HG02852 (cell line): ENCODE results near the gene FOXL1.

ENCODE experiments used
- ATAC-seq: cut with Tn5 transposase; IDR thresholded peaks from one replicate; pipeline ENCODE4 v1.9.1; 2021; ENCODE audit warnings: mild to moderate bottlenecking, moderate library complexity; ENCODE audit not compliant: unreplicated experiment

FOXL1 gene

DNA sequence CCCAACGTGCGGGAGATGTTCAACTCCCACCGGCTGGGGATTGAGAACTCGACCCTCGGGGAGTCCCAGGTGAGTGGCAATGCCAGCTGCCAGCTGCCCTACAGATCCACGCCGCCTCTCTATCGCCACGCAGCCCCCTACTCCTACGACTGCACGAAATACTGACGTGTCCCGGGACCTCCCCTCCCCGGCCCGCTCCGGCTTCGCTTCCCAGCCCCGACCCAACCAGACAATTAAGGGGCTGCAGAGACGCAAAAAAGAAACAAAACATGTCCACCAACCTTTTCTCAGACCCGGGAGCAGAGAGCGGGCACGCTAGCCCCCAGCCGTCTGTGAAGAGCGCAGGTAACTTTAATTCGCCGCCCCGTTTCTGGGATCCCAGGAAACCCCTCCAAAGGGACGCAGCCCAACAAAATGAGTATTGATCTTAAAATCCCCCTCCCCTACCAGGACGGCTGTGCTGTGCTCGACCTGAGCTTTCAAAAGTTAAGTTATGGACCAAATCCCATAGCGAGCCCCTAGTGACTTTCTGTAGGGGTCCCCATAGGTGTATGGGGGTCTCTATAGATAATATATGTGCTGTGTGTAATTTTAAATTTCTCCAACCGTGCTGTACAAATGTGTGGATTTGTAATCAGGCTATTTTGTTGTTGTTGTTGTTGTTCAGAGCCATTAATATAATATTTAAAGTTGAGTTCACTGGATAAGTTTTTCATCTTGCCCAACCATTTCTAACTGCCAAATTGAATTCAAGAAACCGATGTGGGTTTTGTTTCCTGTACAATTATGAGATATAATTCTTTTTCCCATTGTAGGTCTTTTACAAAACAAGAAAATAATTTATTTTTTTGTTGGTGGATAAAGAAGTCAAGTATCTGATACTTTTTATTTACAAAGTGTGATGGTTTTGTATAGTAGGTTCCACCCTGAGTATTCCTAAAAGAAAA is 9.4 kb upstream of the FOXL1 start:
- ATAC-seq: no peak

DNA sequence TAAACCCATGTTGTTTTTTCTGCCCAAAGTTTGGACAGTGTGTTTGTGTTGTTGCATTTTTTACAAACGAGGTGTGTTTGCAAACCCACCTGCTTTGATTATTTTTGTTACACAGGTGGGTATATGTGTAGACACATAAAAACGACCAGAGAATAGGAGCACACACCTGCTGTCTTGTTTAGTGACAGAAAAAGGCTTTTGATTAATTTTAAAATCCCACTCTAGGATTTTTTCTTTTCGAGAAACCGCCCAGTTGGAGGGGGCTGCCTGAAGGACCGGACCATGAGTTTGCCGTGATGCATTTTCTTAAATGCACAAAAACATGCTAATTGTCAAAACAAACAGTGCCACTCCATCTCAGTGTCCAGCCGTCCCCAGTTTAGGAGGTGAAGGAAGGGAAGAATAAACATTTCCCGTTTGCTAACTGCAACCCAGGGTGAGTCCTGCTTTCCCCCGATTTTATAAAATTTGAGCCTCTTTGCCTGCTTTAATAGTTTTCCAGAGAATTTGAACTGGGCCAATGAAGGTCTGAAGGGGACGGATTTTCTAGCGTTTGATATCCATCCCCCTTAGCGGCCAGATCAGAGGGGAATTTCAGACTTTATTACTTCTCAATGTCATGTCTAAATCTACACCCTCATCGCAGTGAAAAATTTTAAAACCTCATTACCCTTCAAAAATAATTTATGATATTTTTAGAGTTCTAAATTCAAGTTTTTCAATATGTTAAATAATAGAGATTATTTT is 8.5 kb upstream of the FOXL1 start:
- ATAC-seq: no peak

DNA sequence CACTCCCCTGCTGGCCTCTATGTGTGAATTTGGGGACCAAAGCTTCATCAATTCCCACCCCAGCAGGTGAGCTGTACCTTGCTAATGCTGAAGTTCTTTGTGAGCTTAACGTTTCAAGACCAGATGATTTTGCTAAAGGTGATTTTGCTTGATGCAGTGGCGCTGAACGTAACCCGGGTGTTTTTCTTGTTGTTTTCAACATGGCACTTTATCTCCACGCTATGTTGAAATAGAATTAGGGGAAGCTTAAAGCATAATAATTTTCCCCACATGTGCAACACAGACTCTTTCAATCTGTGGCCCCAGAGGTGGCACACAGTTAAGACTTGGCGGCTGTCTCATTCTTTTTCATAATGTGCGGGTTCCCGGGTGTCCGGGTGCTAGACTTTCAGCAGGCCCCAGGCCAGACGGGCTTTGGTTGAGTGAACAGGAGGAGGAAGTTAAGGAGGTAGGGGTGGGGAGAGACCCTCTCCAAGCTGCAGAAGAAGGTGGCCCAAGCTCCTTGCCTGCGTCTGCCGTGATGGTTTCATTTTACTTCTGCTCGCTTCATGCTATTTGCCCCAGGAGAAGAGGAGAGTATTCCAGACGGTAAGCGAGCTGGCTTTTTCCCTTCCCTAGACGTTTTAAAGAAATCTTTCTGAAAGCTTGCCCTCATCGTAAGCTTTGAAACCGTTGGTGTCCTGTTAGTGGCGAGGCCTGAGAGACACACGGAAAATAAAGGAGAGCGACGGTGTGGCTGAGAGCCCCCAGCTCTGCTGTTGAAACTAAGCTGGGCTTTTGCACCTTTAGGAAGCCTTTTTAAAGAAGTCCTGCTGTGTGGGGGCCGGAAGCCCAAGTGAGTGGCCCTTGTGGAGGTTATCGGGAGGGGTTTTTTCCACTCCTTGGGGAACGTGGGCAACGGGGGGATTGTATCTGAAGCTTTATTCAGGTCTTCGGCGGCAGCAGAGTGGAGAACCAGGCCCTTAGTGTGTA is 7.5 kb upstream of the FOXL1 start:
- ATAC-seq: no peak

DNA sequence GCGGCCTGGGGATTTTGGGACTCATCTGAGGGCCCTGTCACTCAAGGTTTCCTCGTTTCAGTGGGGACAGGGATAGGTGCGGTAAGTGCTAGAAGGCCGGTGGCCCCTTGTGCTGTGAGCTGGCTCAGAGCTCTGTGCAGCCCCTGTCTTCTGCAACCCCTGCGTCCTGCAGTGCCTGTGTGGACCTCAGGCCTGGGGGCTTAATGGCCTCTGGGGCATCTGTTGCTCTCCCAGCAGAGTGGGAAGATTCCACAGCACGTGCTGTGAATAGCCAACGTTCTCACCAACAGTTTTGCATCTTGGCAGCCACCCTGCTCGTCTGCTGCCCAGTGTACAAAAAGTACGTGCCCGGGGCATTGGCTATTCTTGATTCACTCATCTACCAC is 6.8 kb upstream of the FOXL1 start:
- no peak for ATAC-seq

DNA sequence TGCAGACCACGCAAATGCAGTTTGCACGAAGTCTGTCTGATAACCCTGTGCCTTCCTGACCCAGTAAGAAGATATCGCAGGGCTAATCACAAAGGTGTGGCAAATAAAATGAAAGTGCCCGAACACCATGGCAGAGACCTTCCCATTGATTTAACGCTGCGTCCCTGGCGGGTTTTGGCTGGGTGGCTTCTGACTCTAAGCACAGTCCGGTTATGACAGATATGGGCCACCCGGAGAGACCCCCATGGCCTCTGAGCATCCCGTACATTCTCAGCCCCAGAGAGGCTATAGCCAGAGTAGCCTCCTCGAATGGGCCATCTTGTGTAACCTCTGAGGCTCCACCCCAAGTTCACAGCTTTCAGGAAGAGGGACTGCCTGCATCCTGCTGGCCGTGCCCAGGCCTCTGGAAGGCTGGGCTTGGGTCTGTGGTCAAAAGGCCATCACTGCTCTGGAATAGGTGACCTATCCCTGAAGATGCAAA is 6.3 kb upstream of the FOXL1 start:
- no peak for ATAC-seq

DNA sequence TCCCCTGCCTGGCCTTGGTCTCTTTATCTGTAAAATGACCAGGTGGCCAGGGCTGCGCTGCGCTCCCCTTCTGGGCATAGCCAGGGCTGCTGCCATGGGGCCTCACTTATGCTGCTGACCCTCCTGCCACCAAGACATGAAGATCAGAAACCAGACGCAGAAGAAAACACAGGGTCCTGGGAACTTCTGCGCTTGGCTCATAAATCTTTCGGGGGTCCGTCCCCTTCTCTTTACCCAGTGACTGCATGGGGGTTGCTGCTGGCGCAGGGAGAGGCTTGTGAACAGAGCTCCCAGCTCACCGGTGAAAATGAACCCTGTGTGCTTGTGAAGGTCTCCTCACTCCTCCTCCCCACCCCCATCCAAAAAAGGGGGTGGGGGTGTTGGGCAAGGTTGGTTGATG is 5.7 kb upstream of the FOXL1 start:
- ATAC-seq: no peak

DNA sequence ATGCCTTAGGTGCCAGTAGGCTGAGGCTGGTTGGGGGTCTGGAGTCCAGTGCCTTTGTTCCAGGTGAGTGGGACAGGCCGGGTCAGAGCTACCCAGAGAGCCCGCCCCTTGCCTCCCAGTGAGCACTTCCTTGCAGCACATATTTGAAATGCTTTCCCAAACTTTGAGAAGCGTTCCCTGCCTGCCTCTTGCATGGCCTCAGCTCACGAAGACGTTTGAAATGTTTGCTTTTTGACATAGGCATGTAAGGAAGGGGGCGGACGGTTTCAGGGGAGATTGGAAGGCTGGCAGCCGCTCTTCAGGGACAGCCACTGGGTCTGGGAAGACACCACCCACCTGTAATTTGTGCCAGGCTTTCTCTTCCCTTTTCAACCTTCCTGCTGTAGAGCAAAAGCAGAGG is 5.1 kb upstream of the FOXL1 start:
- ATAC-seq: no peak

DNA sequence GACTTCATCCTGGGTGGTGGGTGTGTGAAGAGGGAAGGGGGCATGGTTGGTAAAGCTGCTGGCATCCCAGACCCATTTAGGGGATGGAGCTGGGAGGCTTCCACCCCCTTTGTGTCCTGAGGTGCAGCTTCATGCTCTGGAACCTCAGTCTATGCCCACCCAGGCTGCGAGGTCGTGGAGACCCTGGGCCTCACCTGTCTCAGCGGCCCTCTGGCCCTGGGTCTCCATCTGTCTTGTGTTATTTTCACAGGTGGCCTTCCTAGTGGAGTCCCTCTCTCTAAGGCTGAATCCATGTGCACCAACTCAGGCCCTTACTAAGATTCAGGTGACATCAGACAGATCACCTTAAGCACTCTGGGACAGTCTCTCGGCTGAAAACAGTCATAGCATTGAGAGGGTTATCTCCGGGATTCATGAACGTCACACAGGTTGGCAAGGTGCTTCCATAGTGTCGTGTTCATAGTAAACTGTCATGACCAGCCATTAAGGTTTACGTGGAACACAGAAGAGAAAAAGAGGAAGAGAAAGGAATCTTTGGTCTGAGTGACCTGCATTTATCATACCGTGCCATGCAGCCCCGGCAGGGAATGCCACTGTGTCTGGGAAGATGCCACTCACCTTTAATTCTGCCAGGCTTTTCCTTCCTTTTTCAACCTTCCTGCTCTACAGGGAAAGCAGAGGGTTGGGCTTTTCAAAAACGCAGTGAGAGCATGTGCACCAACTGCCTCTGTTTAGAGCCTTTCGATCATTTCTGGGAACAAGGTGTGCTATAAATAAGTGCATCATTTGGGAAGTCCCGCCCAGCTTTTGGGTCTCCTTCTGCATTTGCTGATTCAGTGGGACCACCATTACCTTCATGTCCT is 4.5 kb upstream of the FOXL1 start:
- no peak for ATAC-seq

DNA sequence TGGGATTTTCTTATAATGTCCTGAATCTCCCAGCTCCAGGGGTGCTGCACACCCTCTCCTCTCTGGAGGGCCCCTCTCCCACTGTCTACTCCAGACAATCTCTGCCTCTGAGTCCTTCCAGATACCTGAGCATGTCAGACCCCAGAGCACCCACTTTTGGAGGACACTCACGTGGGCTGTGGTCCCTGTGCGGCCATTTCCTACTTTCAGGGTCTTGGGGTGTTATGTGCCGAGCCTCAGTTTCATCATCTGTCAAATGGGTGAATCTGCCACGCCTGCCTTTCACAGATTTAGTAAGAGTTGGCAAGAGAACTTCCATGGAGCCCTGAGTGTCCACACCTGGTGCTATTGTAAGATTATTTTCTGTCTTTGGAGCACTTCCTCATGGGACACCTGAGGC is 3.7 kb upstream of the FOXL1 start:
- ATAC-seq: no peak

DNA sequence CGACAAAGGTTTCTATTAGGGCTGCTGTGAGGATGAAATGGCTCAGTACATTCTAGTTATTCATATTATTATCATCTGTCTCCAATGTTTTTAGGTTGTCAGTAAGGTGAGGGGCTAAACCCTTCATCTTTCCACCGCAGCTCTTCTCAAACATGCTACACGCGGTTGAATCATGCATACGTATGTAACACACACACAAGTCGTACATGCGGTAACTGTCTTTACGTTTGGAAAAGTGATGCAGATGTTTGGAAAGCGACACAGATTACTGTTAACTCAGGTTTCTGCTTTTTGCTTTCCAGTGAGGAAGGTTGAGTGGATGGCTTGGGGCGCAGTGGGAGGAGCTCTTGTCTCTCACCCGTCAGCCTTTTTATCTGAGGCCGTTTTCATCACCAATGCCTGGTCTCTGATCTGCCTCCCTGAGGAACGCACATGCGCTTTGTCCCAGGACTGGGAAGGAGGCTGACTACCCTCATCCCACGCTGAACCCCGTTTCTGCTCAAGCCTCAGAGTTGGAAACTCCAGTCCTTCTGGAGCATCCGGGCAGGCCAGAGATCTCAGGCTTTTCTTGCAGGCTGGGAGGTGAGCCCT is 3.2 kb upstream of the FOXL1 start:
- no peak for ATAC-seq

DNA sequence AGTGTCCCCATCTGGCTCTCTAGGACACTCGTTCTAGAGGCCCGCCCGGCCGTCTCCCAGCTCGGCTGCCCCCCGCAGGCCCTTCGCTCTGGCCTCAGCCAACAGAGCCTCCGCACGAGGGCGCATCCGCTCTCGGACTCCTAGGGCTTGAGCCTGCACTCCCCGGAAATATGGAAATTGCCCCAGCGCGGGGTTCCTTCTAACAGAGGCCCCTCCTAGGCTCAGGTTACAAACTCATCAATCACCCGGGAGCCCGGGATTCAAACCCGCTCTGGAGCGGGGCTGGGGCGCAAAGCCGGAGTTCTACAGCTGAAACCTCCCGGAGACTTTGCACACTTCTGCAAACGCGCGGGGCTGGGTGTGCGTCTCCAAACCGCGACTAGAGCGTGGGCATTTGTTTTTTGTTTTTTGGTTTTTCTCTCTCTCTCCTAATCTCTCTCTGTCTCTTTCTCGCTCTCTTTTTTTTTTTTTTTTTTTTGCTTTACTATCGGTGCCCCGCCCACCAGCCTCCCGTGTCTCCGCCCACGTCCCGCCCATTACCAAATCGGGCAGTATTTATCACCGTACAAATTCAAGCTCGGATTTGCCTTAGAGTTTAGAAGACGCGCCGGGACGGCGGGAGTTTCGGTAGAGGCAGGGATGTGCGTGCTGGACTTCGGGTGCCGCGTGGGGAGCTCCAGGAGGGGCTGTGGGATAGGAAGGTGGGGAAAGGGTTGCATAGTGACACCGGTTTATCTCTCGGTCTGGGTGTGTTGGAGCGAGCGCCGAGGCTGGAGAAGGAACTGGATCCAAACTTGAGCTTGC is 2.4 kb upstream of the FOXL1 start:
- no peak for ATAC-seq

DNA sequence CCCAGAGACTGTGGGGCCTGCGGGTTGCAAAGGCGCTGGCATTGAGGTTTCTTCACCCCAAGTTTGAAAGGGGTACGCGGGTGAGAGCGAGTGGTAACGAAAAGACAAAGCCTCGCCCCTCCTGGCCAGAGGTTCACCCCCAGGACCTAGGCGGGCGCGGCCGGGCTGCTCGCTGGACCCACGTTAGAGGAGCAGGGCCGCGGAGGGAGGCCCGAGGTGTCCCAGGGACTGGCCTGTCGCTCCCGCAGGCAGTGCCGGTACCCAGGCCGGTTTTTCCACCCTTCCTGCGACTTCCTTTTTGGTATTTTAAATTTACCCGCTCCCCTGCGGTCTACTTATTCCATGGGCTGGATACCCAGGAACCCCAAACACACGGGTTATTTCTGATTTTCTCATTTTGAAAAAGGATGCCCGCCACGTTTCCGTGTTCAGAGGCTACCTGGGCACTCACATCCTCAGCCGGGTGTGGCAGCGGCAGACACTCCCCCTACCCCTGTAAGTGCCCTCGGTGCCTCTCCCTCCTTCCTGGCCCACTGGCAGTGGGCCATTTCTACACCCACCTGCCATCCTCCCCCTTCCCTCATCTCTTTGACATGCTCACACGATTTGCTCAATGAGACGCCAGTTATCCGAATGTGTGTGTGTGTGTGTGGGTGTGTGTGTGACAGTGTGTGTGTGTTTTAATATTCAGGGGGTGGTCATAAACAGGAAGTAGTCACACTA is 1.6 kb upstream of the FOXL1 start:
- ATAC-seq: no peak

DNA sequence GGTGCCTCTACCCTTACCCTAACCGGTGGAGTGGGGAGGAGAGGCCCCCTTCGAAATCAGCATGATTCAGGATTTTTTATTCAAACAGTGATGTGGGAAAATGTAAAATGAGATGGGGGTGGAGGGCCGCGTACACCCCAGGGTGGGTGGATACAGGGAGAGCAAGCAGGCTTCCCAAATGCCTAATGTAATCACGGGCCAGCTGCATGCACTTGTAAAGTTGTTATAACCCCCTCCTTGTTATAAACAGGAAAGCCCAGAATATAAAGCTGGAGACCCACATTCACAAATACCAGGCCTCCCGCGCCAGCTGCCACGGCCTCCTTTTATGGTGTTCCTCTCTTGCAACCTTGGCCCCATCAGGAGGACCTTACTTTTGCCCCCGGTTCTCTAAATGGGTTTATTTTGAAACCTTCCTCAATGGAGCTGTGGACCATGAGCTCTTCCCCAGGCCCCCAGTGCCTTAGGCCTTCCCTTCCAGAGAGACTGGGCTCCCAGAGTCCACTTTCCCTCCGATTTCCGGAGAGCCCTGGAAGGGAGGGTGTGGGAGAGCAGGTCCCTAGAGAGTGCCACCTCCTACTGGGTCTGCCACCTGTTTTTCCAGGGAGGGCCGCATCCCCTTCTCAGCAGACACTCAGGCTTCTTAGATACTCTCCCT is 906 bp upstream of the FOXL1 start:
- no peak for ATAC-seq

DNA sequence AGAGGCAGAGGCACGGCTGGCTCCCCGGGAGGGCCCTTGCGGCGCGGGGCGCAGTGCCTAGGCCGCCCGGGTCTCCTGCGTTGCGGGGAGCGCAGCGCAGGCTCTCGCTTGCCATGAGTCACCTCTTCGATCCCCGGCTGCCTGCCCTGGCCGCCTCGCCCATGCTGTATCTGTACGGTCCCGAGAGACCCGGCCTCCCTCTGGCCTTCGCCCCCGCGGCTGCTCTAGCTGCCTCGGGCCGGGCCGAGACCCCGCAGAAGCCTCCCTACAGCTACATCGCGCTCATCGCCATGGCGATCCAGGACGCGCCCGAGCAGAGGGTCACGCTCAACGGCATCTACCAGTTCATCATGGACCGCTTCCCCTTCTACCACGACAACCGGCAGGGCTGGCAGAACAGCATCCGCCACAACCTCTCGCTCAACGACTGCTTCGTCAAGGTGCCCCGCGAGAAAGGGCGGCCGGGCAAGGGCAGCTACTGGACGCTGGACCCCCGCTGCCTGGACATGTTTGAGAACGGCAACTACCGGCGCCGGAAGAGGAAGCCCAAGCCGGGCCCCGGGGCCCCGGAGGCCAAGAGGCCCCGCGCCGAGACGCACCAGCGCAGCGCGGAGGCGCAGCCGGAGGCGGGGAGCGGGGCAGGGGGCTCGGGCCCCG is 390 bp downstream of the FOXL1 start:
- ATAC-seq: no peak

DNA sequence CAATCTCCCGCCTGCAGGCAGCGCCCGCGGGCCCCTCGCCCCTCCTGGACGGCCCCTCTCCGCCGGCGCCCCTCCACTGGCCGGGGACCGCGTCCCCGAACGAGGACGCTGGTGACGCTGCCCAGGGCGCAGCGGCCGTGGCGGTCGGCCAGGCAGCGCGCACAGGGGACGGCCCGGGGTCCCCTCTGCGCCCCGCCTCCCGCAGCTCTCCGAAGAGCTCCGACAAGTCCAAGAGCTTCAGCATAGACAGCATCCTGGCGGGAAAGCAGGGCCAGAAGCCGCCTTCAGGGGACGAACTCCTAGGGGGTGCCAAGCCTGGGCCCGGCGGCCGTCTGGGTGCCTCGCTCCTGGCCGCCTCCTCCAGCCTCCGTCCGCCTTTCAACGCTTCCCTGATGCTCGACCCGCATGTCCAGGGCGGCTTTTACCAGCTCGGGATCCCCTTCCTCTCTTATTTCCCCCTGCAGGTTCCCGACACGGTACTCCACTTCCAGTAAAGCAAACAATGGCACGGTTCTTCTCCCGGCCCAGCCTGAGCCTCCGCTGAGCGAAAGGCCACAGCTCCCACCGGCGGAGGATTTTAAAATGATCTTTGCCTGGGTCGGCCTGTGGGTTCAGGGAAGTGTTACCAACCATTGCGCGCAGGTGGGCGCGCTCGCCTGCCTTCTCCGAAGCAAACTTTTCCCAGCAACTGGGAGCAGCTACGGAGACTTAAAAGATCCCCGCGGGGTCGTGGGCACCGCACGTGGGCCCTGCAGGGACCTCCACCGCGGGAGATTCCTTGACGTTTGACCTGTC is 1.1 kb downstream of the FOXL1 start:
- ATAC-seq: no peak

DNA sequence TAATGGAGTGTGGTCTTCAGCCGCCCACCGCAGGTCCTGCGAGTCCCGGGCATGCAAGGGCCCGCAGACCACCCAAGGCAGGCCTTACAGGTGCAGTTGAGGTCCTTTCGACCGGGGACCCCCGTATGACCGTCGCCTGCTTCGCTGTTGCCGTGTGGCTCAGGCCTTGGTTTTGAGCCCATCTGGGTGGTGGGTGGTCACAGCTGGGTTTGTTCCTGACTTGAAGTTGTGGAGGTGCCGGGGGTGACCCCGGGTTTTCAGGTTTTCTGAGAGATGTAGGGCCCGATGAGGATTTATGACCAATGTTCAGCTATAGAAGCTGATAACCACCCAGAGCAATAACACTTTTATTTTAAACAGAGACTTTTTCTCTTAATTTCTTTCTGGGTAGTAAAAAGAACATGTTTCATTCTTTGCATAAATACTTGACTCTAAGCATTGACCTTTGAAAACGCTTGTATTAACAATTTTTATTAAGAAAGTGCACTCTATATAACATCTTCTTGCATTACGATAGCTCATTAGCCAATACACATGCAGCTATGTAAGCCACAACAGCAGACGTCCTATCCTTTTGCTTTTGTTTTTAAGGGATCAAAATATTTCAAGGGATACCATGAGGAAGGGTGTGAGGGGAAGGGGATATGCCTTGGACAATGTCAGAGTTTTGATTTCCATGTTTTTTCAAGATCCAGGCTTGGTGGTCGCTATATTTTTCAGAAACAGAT is 1.9 kb downstream of the FOXL1 start:
- no peak for ATAC-seq
